HepG2 (cell line): Measurements from ENCODE around the gene ARHGAP22. TPM values are rescaled to one million over a fixed set of nuclear protein-coding genes. Genes with fewer than 3 reads are reported as not detected.

Source experiments
- ATAC-seq: fragments of 200-7000 bp; cut with Tn5 transposase; 3 replicates; pipeline ENCODE4 v1.9.1; 2020; ENCODE audit warnings: mild to moderate bottlenecking, moderate library complexity
- BruUV-seq: library from RNA; stranded (reverse); fragments of 400-500 nt; replicated peaks from 2 replicates; lab custom pipeline; 2021; lab: Mats Ljungman, UMichigan
- CTCF ChIA-PET: fragments of 300-600 bp; formaldehyde crosslinking; extraction: SDS; loops from one replicate; lab custom pipeline; 2021; ENCODE audit warnings: low total read pairs, inconsistent platforms, low intra/inter-chr PET ratio; lab: Yijun Ruan, JAX
- POLR2A ChIA-PET: fragments of 350-600 bp; sonication (Branson Sonifier 250); formaldehyde crosslinking; loops from one replicate; lab custom pipeline; 2020; ENCODE audit warnings: antibody characterized with exemption, inconsistent platforms; lab: Yijun Ruan, JAX
- DNase-seq: peaks from one replicate; pipeline ENCODE4 v3.0.0-alpha.2; 2015; ENCODE audit warnings: low spot score
- FAIRE-seq: peaks from 3 replicates; lab custom pipeline; 2011; peaks lifted over from hg19 to GRCh38; lab: Jason Lieb, UNC
- H2AFZ ChIP-seq: one replicate; pipeline ENCODE4 v1.6.1; 2011; ENCODE audit warnings: low read length, inconsistent platforms
- H3K27ac ChIP-seq: fragments of 300-600 bp; 3 replicates; pipeline ENCODE4 v1.8.0; 2011; ENCODE audit warnings: mixed run types, mild to moderate bottlenecking, mixed read lengths, low read length, inconsistent platforms; ENCODE audit not compliant: insufficient read depth; ENCODE audit errors: extremely low read length
- H3K27me3 ChIP-seq, 2 experiments: fragments of 200-600 bp in 1 of 2; 2 replicates in 1 of 2; 3 replicates in 1 of 2; pipeline versions ENCODE4 v1.6.0 to v1.8.0; 2011; ENCODE audit warnings: low read length in 2 of 2, mild to moderate bottlenecking in 2 of 2, moderate library complexity in 2 of 2, inconsistent platforms in 1 of 2; ENCODE audit not compliant: insufficient read depth in 2 of 2, control insufficient read depth in 1 of 2
- H3K36me3 ChIP-seq, 2 experiments: fragments of 200-600 bp in 1 of 2; replicated peaks in 1 of 2; 2 replicates in 1 of 2; 3 replicates in 1 of 2; pipeline versions ENCODE4 v1.5.1 to v1.8.0; 2011; ENCODE audit warnings: low read length in 2 of 2, inconsistent platforms in 1 of 2; ENCODE audit not compliant: insufficient read depth in 2 of 2, control insufficient read depth in 1 of 2
- H3K4me1 ChIP-seq: 2 replicates; pipeline ENCODE4 v1.5.1; 2012; ENCODE audit warnings: low read length, inconsistent platforms; ENCODE audit not compliant: insufficient read depth
- H3K4me2 ChIP-seq: 2 replicates; pipeline ENCODE4 v1.6.0; 2011; ENCODE audit warnings: low read depth, low read length, inconsistent platforms
- H3K4me3 ChIP-seq, 3 experiments: fragments of 200-600 bp in 1 of 3; sonication (generic), shearing (Covaris generic) in 1 of 3; replicated peaks in 1 of 3; 2 replicates each; pipeline ENCODE4 v1.5.1; 2011 to 2016; ENCODE audit warnings: low read length in 3 of 3, inconsistent platforms in 2 of 3, low read depth in 2 of 3, mild to moderate bottlenecking in 2 of 3, control low read depth in 1 of 3, mixed read lengths in 1 of 3; ENCODE audit not compliant: insufficient read depth in 1 of 3
- H3K79me2 ChIP-seq: one replicate; pipeline ENCODE4 v1.6.1; 2011; ENCODE audit warnings: low read length, inconsistent platforms; ENCODE audit not compliant: insufficient read depth
- H3K9ac ChIP-seq: 2 replicates; pipeline ENCODE4 v1.6.0; 2011; ENCODE audit warnings: mild to moderate bottlenecking, low read depth, low read length, inconsistent platforms; ENCODE audit not compliant: insufficient read depth
- H3K9me3 ChIP-seq: 2 replicates; pipeline ENCODE4 v1.5.1; 2012; ENCODE audit warnings: mild to moderate bottlenecking, low read length
- H4K20me1 ChIP-seq: 2 replicates; pipeline ENCODE4 v1.6.0; 2011; ENCODE audit warnings: inconsistent platforms, mild to moderate bottlenecking, low read length, moderate library complexity; ENCODE audit not compliant: insufficient read depth
- FOXC1 ChIP-seq: sonication (generic); formaldehyde crosslinking; IDR thresholded peaks from 2 replicates; pipeline ENCODE4 v1.8.0; 2022; ENCODE audit warnings: mild to moderate bottlenecking, missing genetic modification reagents, borderline replicate concordance
- PLSCR1 ChIP-seq: sonication (generic); formaldehyde crosslinking; IDR thresholded peaks from 2 replicates; pipeline ENCODE4 v1.5.0; 2020; ENCODE audit warnings: missing genetic modification reagents, mild to moderate bottlenecking, borderline replicate concordance
- RNF2 ChIP-seq: fragments of 450-650 bp; conservative IDR thresholded peaks from 2 replicates; pipeline ENCODE4 v1.6.1; 2016; ENCODE audit warnings: low read depth
- ZNF761 ChIP-seq: sonication (generic); formaldehyde crosslinking; conservative IDR thresholded peaks from 2 replicates; pipeline ENCODE4 v1.4.0; 2020; ENCODE audit warnings: mild to moderate bottlenecking, missing genetic modification reagents
- ZSCAN5A ChIP-seq: sonication (generic); formaldehyde crosslinking; IDR thresholded peaks from 2 replicates; pipeline ENCODE4 v1.8.0; 2022; ENCODE audit warnings: mild to moderate bottlenecking, missing genetic modification reagents, borderline replicate concordance
- WGBS: methylation state at CpG from one replicate; pipeline ENCODE4 v1.1.6; 2017; ENCODE audit warnings: low lambda C conversion rate; 5-methylcytosine and 5-hydroxymethylcytosine counted together
- in situ Hi-C: cut with HindIII; loops from 2 replicates; pipeline ENCODE4 v1.10.0; 2017; ENCODE audit warnings: low pct_unique_long_range_greater_than_20kb; ENCODE audit not compliant: extremely low pct_ligation_motif_present
- intact Hi-C: fragments of 100-400 bp; cut with micrococcal nuclease; formaldehyde crosslinking; loops from one replicate; pipeline ENCODE4 v1.10.0; 2022; ENCODE audit not compliant: unreplicated experiment
- polyA plus RNA-seq, 8 experiments: library from polyadenylated mRNA; depleted of rRNA in 3 of 8; stranded (reverse) in 7 of 8; unstranded in 1 of 8; fragments of >200 nt; fragmentation: Illumina TruSeq in 4 of 8; extraction: Trizol in 4 of 8; gene quantifications; 2 replicates each; pipeline versions ENCODE4 v1.2.1 to v1.2.3, GENCODE V29; 2011 to 2016; ENCODE audit warnings: low read depth in 4 of 8, missing spikeins in 1 of 8, mixed read lengths in 1 of 8; ENCODE audit not compliant: insufficient read depth in 1 of 8
- total RNA-seq, 5 experiments: library from RNA; depleted of rRNA; stranded (reverse); fragments of >200 nt; fragmentation: Illumina TruSeq; extraction: Trizol; gene quantifications; 2 replicates each; pipeline ENCODE4 v1.2.3, GENCODE V29; 2016; ENCODE audit warnings: low read depth in 1 of 5

Gene ARHGAP22
- total and polyA plus RNA-seq, 2 of the 13 experiments (the other 11 are each of a cell fraction or from before 2014, with no cell fraction given) = 0.08 to 0.38 TPM

- Histone ChIP-seq H3K79me2 (no peaks in the 10 kb centered on the region), H3K4me2 (no peak overlapping the region), H3K27ac (no peak overlapping the region), H3K36me3 (no peaks in the 10 kb centered on the region), H3K9me3 (no peaks in the 10 kb centered on the region), H3K4me1 (0 out of 2 replicates have a peak, but pooled peaks cover 16% of the 10 kb centered on the region), H4K20me1 (no peaks in the 10 kb centered on the region), H2AFZ (no peak overlapping the region), H3K27me3 (peaks cover 0 to 54% of the 10 kb centered on the region in 2 experiments), H3K4me3 (no peak overlapping the region), H3K9ac (no peak overlapping the region)
- TF ChIP-seq PLSCR1 (no peak), ZNF761 (no peak), RNF2 (no peak), ZSCAN5A (CRISPR knock-in tag) (no peak), FOXC1 (no peak)
- BruUV-seq = no TSS peak
- in situ Hi-C loops (no loop called here), intact Hi-C loops (no loop called here)
- no peak for DNase-seq
- no peak for FAIRE-seq
- ChIA-PET POLR2A (no interaction called here), CTCF (no interaction called here)
- 34% methylated on average over 3 of the region's 7 CpGs for WGBS
- no peak for ATAC-seq
These were observed 82.7 kb downstream of the ARHGAP22 start for GRCh38 chr10:48522011-48522765.
